NK-92 (cell line): ENCODE results near the gene MEA1.

ENCODE experiments used
- DNase-seq: peaks from one replicate; lab custom pipeline; 2025; ENCODE audit not compliant: unreplicated experiment; lab: John Stamatoyannopoulos, UW

The MEA1 gene

GRCh38 chr6:42978487-42978838 is 35.3 kb downstream of the MEA1 start:
- no peak for DNase-seq

- no peak for DNase-seq
These were observed 38.7 kb downstream of the MEA1 start for GRCh38 chr6:42974919-42975505.

GRCh38 chr6:42973926-42974325 is 39.8 kb downstream of the MEA1 start:
- no peak for DNase-seq

- DNase-seq: no peak
These were observed 41.9 kb downstream of the MEA1 start for GRCh38 chr6:42971746-42972327.

GRCh38 chr6:42970871-42971612 is 42.7 kb downstream of the MEA1 start:
- DNase-seq: no peak

GRCh38 chr6:42969934-42970333 is 43.8 kb downstream of the MEA1 start:
- DNase-seq: no peak

- no peak for DNase-seq
These were observed 44.3 kb downstream of the MEA1 start for GRCh38 chr6:42969431-42969830.

GRCh38 chr6:42968783-42969182 is 45.0 kb downstream of the MEA1 start:
- no peak for DNase-seq

- DNase-seq: no peak
These were observed 45.5 kb downstream of the MEA1 start for GRCh38 chr6:42968126-42968701.

- DNase-seq: no peak
These were observed 46.5 kb downstream of the MEA1 start for GRCh38 chr6:42967228-42967627.

GRCh38 chr6:42966571-42966970 is 47.2 kb downstream of the MEA1 start:
- DNase-seq: no peak

- DNase-seq: no peak
These were observed 49.7 kb downstream of the MEA1 start for GRCh38 chr6:42963855-42964605.

- no peak for DNase-seq
These were observed 50.4 kb downstream of the MEA1 start for GRCh38 chr6:42963179-42963854.

- DNase-seq: no peak
These were observed 51.1 kb downstream of the MEA1 start for GRCh38 chr6:42962502-42963178.

GRCh38 chr6:42962096-42962495 is 51.6 kb downstream of the MEA1 start:
- no peak for DNase-seq
